Neural cell (in vitro differentiated cells): ENCODE results near the gene CD4. TPM values are rescaled to one million over a fixed set of nuclear protein-coding genes. Genes with fewer than 3 reads are reported as not detected.

Experiments used
- H2AFZ ChIP-seq: fragments of 200-600, 300-800 bp; sonication (generic), shearing (Covaris generic); 2 replicates; pipeline ENCODE4 v1.6.0; 2014; ENCODE audit warnings: low read depth, mild to moderate bottlenecking, antibody characterized with exemption, low read length, moderate library complexity
- H3F3A ChIP-seq: fragments of 200-600 bp; shearing (Covaris generic); 2 replicates; pipeline ENCODE4 v1.6.1; 2016; ENCODE audit warnings: mild to moderate bottlenecking, moderate library complexity, mixed read lengths, antibody characterized with exemption, low read length; ENCODE audit not compliant: insufficient read depth, poor library complexity, severe bottlenecking
- H3K27ac ChIP-seq: fragments of 200-600, 300-800 bp; sonication (generic), shearing (Covaris generic); 2 replicates; pipeline ENCODE4 v1.5.1; 2014; ENCODE audit warnings: mild to moderate bottlenecking, low read length, moderate library complexity
- H3K27me3 ChIP-seq: fragments of 300-800, 200-600 bp; sonication (generic), shearing (Covaris generic); 2 replicates; pipeline ENCODE4 v1.6.0; 2014; ENCODE audit warnings: mild to moderate bottlenecking, low read depth, low read length, moderate library complexity; ENCODE audit not compliant: insufficient read depth
- H3K36me3 ChIP-seq: fragments of 300-800, 200-600 bp; sonication (generic), shearing (Covaris generic); 2 replicates; pipeline ENCODE4 v1.5.1; 2014; ENCODE audit warnings: mild to moderate bottlenecking, antibody characterized with exemption, low read length, moderate library complexity; ENCODE audit not compliant: insufficient read depth
- H3K4me2 ChIP-seq: fragments of 300-800, 200-600 bp; sonication (generic), shearing (Covaris generic); 2 replicates; pipeline ENCODE4 v1.6.0; 2014; ENCODE audit warnings: mild to moderate bottlenecking, low read length
- H3K4me3 ChIP-seq: fragments of 300-800, 200-600 bp; sonication (generic), shearing (Covaris generic); 2 replicates; pipeline ENCODE4 v1.5.1; 2014; ENCODE audit warnings: mild to moderate bottlenecking, low read length, moderate library complexity
- H3K79me2 ChIP-seq: fragments of 200-600 bp; shearing (Covaris generic); replicated peaks from 2 replicates; pipeline ENCODE4 v1.6.0; 2014; ENCODE audit warnings: mild to moderate bottlenecking, low read length, moderate library complexity; ENCODE audit not compliant: insufficient read depth
- H3K9ac ChIP-seq: fragments of 300-800, 200-600 bp; sonication (generic), shearing (Covaris generic); 2 replicates; pipeline ENCODE4 v1.6.1; 2016; ENCODE audit warnings: mild to moderate bottlenecking, low read length, mixed read lengths
- H3K9me2 ChIP-seq: fragments of 200-600 bp; shearing (Covaris generic); 2 replicates; pipeline ENCODE4 v1.6.1; 2016; ENCODE audit warnings: mild to moderate bottlenecking, low read length, mixed read lengths; ENCODE audit not compliant: insufficient read depth
- H3K9me3 ChIP-seq: fragments of 200-600, 300-800 bp; sonication (generic), shearing (Covaris generic); 2 replicates; pipeline ENCODE4 v1.6.1; 2016; ENCODE audit warnings: mild to moderate bottlenecking, mixed run types, low read length, moderate library complexity, mixed read lengths
- H4K20me1 ChIP-seq: fragments of 200-600 bp; shearing (Covaris generic); 2 replicates; pipeline ENCODE4 v1.6.1; 2016; ENCODE audit warnings: mild to moderate bottlenecking, mixed run types; ENCODE audit not compliant: insufficient read depth
- EP300 ChIP-seq: fragments of 450-650 bp; conservative IDR thresholded peaks from 2 replicates; pipeline ENCODE4 v1.6.1; 2014; ENCODE audit warnings: antibody characterized with exemption, mild to moderate bottlenecking, moderate library complexity; ENCODE audit not compliant: poor library complexity, severe bottlenecking
- EZH2 ChIP-seq: fragments of 200-600, 300-800 bp; shearing (Covaris generic), sonication (generic); IDR thresholded peaks from 2 replicates; pipeline ENCODE4 v1.6.1; 2014; ENCODE audit warnings: antibody characterized with exemption, low read length, borderline replicate concordance, mild to moderate bottlenecking; ENCODE audit not compliant: insufficient read depth, poor library complexity, severe bottlenecking
- MXI1 ChIP-seq: fragments of 450-650 bp; conservative IDR thresholded peaks from 2 replicates; pipeline ENCODE4 v1.6.1; 2014; ENCODE audit warnings: antibody characterized with exemption, mild to moderate bottlenecking; ENCODE audit not compliant: poor library complexity, severe bottlenecking
- POLR2AphosphoS5 ChIP-seq: IDR thresholded peaks from 2 replicates; pipeline ENCODE4 v1.6.1; 2012
- RAD21 ChIP-seq: fragments of 450-650 bp; conservative IDR thresholded peaks from 2 replicates; pipeline ENCODE4 v1.6.1; 2014; ENCODE audit warnings: antibody characterized with exemption, mild to moderate bottlenecking, moderate library complexity
- SMC3 ChIP-seq: fragments of 450-650 bp; conservative IDR thresholded peaks from 2 replicates; pipeline ENCODE4 v1.6.1; 2014; ENCODE audit warnings: antibody characterized with exemption, mild to moderate bottlenecking, moderate library complexity; ENCODE audit not compliant: poor library complexity
- TAF1 ChIP-seq: IDR thresholded peaks from 2 replicates; pipeline ENCODE4 v1.6.1; 2012; ENCODE audit warnings: low read depth
- polyA plus RNA-seq: library from polyadenylated mRNA; depleted of rRNA; stranded (reverse); fragments of >200 nt; gene quantifications from 2 replicates; pipeline ENCODE4 v1.2.3, GENCODE V29; 2014
- TF ChIP-seq, protein P1 (sequence below): fragments of 450-650 bp; IDR thresholded peaks from 2 replicates; pipeline ENCODE4 v1.5.1; 2014; ENCODE audit warnings: antibody characterized with exemption, mild to moderate bottlenecking, moderate library complexity; ENCODE audit not compliant: poor library complexity, severe bottlenecking
- TF ChIP-seq, protein P2 (sequence below): IDR thresholded peaks from 2 replicates; pipeline ENCODE4 v1.6.1; 2012; ENCODE audit warnings: borderline replicate concordance

The CD4 gene
- polyA plus RNA-seq, 1 donor from 2014 or later: not detected

DNA sequence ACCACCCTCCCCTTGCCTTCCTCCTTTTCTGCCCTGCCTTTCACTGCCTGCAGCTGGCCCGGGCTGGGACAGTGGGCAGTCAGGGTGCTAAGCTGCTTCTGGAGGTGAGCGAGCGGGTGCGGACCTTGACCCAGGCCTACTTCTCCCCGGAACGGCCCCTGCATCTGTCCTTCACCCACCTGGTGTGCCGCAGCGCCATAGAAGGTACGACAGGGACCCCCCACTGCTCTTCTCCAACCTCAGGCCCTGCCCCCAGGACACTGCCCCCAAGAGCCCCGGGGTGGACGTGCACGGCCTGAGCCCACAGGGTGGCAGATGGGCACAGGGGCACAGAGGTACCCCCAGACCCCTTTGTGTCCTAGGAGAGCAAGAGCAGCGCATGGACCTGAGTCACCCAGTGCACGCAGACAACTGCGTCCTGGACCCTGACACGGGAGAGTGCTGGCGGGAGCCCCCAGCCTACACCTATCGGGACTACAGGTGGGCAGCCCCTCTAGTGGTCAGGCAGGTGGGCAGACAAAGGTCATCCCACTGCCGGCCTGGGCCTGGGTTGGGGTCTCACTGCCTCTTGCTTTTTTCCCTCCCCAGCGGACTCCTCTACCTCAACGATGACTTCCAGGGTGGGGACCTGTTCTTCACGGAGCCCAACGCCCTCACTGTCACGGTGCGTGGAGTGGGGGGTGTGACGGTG is 48.2 kb downstream of the CD4 start:
- no peaks in the 10 kb centered on the region for H4K20me1 ChIP-seq

DNA sequence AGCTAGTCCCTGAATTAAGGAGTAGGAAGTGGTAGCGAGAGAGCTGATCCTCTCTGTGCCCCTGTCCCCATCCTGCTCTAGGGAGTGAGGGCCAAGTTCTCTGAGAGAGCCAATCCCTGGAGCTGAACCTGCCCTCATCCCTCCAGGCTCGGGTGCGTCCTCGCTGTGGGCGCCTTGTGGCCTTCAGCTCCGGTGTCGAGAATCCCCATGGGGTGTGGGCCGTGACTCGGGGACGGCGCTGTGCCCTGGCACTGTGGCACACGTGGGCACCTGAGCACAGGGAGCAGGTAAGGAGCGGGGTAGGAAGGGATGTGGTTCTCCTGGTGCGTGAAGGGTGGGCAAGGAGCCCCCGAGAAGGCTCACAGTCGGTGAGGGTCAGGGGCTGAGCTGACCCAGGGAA is 49.5 kb downstream of the CD4 start:
- TF ChIP-seq EZH2 (no peak), EP300 (no peak), RAD21 (no peak), POLR2AphosphoS5 (no peak), MXI1 (no peak), SMC3 (no peak), TAF1 (no peak)
- TF ChIP-seq, protein P1, sequence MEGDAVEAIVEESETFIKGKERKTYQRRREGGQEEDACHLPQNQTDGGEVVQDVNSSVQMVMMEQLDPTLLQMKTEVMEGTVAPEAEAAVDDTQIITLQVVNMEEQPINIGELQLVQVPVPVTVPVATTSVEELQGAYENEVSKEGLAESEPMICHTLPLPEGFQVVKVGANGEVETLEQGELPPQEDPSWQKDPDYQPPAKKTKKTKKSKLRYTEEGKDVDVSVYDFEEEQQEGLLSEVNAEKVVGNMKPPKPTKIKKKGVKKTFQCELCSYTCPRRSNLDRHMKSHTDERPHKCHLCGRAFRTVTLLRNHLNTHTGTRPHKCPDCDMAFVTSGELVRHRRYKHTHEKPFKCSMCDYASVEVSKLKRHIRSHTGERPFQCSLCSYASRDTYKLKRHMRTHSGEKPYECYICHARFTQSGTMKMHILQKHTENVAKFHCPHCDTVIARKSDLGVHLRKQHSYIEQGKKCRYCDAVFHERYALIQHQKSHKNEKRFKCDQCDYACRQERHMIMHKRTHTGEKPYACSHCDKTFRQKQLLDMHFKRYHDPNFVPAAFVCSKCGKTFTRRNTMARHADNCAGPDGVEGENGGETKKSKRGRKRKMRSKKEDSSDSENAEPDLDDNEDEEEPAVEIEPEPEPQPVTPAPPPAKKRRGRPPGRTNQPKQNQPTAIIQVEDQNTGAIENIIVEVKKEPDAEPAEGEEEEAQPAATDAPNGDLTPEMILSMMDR: no peak
- TF ChIP-seq, protein P2, sequence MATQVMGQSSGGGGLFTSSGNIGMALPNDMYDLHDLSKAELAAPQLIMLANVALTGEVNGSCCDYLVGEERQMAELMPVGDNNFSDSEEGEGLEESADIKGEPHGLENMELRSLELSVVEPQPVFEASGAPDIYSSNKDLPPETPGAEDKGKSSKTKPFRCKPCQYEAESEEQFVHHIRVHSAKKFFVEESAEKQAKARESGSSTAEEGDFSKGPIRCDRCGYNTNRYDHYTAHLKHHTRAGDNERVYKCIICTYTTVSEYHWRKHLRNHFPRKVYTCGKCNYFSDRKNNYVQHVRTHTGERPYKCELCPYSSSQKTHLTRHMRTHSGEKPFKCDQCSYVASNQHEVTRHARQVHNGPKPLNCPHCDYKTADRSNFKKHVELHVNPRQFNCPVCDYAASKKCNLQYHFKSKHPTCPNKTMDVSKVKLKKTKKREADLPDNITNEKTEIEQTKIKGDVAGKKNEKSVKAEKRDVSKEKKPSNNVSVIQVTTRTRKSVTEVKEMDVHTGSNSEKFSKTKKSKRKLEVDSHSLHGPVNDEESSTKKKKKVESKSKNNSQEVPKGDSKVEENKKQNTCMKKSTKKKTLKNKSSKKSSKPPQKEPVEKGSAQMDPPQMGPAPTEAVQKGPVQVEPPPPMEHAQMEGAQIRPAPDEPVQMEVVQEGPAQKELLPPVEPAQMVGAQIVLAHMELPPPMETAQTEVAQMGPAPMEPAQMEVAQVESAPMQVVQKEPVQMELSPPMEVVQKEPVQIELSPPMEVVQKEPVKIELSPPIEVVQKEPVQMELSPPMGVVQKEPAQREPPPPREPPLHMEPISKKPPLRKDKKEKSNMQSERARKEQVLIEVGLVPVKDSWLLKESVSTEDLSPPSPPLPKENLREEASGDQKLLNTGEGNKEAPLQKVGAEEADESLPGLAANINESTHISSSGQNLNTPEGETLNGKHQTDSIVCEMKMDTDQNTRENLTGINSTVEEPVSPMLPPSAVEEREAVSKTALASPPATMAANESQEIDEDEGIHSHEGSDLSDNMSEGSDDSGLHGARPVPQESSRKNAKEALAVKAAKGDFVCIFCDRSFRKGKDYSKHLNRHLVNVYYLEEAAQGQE: no peak
- H3K9me2 ChIP-seq: no peaks in the 10 kb centered on the region
- H3K4me3 ChIP-seq: no peak overlapping the region
- H3K9me3 ChIP-seq: no peaks in the 10 kb centered on the region
- no peak overlapping the region for H3K27ac ChIP-seq
- no peaks in the 10 kb centered on the region for H3K79me2 ChIP-seq
- H3K27me3 ChIP-seq: no peaks in the 10 kb centered on the region
- H3K9ac ChIP-seq: no peak overlapping the region
- H3F3A ChIP-seq: no peaks in the 10 kb centered on the region
- no peaks in the 10 kb centered on the region for H3K36me3 ChIP-seq
- no peak overlapping the region for H3K4me2 ChIP-seq
- H4K20me1 ChIP-seq: no peaks in the 10 kb centered on the region
- no peak overlapping the region for H2AFZ ChIP-seq

More for the DNA sequence above, 48.2 kb downstream of the CD4 start:
- Histone ChIP-seq H3K9me2 (no peaks in the 10 kb centered on the region), H3K27me3 (no peaks in the 10 kb centered on the region), H3K4me3 (no peak overlapping the region), H3K36me3 (no peaks in the 10 kb centered on the region), H3K27ac (no peak overlapping the region), H2AFZ (no peak overlapping the region), H3K79me2 (no peaks in the 10 kb centered on the region), H3K4me2 (no peak overlapping the region), H3F3A (no peaks in the 10 kb centered on the region), H3K9me3 (no peaks in the 10 kb centered on the region), H3K9ac (no peak overlapping the region)
- TF ChIP-seq TAF1: no peak
- no peak for TF ChIP-seq RAD21
- TF ChIP-seq, protein P1: no peak
- no peak for TF ChIP-seq EZH2
- no peak for TF ChIP-seq MXI1
- TF ChIP-seq EP300: no peak
- TF ChIP-seq, protein P2: no peak
- TF ChIP-seq POLR2AphosphoS5: no peak
- no peak for TF ChIP-seq SMC3
